Gastrocnemius medialis (tissue), 4 donors: Measurements from ENCODE around the gene RBM19.

Source experiments
- CTCF ChIP-seq, 5 experiments: fragments of 450-650 bp in 3 of 5; fragments of 200-600 bp in 2 of 5; sonication (generic) in 2 of 5; IDR thresholded peaks in 4 of 5; conservative IDR thresholded peaks in 1 of 5; 1 replicate in 4 of 5; 2 replicates in 1 of 5; pipeline ENCODE4 v1.5.1; 2016 to 2019; ENCODE audit warnings: antibody characterized with exemption in 5 of 5, mild to moderate bottlenecking in 3 of 5, moderate library complexity in 3 of 5
- POLR2A ChIP-seq, 2 donors: fragments of 450-650 bp; IDR thresholded peaks; one replicate each; pipeline ENCODE4 v1.6.1; 2017; ENCODE audit warnings: antibody characterized with exemption in 2 of 2, mild to moderate bottlenecking in 2 of 2, moderate library complexity in 2 of 2

DNA sequence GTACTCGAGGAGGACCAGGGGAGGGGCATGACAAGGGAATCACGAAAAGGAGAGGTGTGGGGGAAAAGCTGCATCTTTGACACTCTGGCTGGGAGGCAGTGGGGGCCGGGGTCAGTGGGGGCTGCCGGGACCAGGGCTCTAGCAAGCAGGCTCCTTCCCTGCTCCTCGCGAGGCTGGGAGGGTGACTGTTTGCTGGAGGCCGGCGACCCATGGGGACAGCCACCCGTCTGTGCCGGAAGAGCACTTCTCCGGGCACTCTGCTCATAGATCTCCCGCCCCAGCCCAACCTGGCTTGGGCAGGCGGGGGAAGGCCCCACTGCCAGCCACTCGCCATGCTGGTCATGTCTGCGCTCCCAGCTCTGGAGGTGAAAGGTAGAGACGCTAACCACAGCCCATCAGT is 130.7 kb downstream of the RBM19 start:
- TF ChIP-seq POLR2A (IDR thresholded peaks at IDR 0.05) (no peak), CTCF (IDR thresholded peaks at IDR 0.05 in 4 of 5, conservative IDR thresholded peaks at IDR 0.05 in 1 of 5) (no peak)
